Measurements from ENCODE around the gene LSM8. TPM values are rescaled to one million over a fixed set of nuclear protein-coding genes. Genes with fewer than 3 reads are reported as not detected.

The LSM8 gene
- total and polyA plus RNA-seq, 10 of the 15 experiments (the other 5 are each of a cell fraction or from before 2014, with no cell fraction given), result 46.9 to 173 (median 111) TPM

GRCh38 chr7:118153551-118154177 is 30.3 kb upstream of the LSM8 start (continued):
- TF ChIP-seq, protein P1, sequence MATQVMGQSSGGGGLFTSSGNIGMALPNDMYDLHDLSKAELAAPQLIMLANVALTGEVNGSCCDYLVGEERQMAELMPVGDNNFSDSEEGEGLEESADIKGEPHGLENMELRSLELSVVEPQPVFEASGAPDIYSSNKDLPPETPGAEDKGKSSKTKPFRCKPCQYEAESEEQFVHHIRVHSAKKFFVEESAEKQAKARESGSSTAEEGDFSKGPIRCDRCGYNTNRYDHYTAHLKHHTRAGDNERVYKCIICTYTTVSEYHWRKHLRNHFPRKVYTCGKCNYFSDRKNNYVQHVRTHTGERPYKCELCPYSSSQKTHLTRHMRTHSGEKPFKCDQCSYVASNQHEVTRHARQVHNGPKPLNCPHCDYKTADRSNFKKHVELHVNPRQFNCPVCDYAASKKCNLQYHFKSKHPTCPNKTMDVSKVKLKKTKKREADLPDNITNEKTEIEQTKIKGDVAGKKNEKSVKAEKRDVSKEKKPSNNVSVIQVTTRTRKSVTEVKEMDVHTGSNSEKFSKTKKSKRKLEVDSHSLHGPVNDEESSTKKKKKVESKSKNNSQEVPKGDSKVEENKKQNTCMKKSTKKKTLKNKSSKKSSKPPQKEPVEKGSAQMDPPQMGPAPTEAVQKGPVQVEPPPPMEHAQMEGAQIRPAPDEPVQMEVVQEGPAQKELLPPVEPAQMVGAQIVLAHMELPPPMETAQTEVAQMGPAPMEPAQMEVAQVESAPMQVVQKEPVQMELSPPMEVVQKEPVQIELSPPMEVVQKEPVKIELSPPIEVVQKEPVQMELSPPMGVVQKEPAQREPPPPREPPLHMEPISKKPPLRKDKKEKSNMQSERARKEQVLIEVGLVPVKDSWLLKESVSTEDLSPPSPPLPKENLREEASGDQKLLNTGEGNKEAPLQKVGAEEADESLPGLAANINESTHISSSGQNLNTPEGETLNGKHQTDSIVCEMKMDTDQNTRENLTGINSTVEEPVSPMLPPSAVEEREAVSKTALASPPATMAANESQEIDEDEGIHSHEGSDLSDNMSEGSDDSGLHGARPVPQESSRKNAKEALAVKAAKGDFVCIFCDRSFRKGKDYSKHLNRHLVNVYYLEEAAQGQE (IDR thresholded peaks at IDR 0.05; ENCODE audit: low read depth, low read length), result no peak
- no peak for TF ChIP-seq GATAD2B (conservative IDR thresholded peaks at IDR 0.05; ENCODE audit: low read depth)
- TF ChIP-seq, protein P2, sequence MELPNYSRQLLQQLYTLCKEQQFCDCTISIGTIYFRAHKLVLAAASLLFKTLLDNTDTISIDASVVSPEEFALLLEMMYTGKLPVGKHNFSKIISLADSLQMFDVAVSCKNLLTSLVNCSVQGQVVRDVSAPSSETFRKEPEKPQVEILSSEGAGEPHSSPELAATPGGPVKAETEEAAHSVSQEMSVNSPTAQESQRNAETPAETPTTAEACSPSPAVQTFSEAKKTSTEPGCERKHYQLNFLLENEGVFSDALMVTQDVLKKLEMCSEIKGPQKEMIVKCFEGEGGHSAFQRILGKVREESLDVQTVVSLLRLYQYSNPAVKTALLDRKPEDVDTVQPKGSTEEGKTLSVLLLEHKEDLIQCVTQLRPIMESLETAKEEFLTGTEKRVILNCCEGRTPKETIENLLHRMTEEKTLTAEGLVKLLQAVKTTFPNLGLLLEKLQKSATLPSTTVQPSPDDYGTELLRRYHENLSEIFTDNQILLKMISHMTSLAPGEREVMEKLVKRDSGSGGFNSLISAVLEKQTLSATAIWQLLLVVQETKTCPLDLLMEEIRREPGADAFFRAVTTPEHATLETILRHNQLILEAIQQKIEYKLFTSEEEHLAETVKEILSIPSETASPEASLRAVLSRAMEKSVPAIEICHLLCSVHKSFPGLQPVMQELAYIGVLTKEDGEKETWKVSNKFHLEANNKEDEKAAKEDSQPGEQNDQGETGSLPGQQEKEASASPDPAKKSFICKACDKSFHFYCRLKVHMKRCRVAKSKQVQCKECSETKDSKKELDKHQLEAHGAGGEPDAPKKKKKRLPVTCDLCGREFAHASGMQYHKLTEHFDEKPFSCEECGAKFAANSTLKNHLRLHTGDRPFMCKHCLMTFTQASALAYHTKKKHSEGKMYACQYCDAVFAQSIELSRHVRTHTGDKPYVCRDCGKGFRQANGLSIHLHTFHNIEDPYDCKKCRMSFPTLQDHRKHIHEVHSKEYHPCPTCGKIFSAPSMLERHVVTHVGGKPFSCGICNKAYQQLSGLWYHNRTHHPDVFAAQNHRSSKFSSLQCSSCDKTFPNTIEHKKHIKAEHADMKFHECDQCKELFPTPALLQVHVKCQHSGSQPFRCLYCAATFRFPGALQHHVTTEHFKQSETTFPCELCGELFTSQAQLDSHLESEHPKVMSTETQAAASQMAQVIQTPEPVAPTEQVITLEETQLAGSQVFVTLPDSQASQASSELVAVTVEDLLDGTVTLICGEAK (IDR thresholded peaks at IDR 0.05; ENCODE audit: borderline replicate concordance), result no peak

GRCh38 chr7:118158766-118159165 is 25.2 kb upstream of the LSM8 start:
- ChIA-PET SMC1A (ENCODE audit: uncharacterized antibody, unreplicated experiment) (interaction anchor here (0.6 kb wide), 1 partner anchor 452 kb away, joined by 3 read pairs; no protein-coding TSS in a partner anchor), CTCF (interaction anchor here (1.2 to 1.3 kb wide), 2 partner anchors 13 to 700 kb away, joined by 3 read pairs; no protein-coding TSS in a partner anchor), POLR2A (no interaction called here), RAD21 (ENCODE audit: unreplicated experiment) (interaction anchor here (0.9 kb wide), 1 partner anchor 10 kb away, joined by 3 read pairs; no protein-coding TSS in a partner anchor)
- DNase-seq (ENCODE audit: low read depth, low spot score) (no peak), ATAC-seq (no peak), FAIRE-seq (no peak)
- no peaks in the 10 kb centered on the region for H4K20me1 ChIP-seq (ENCODE audit: control insufficient read depth, insufficient read depth)
- H2AFZ ChIP-seq (ENCODE audit: control insufficient read depth, low read depth, low read length), result no peak overlapping the region
- H3K9ac ChIP-seq (ENCODE audit: control insufficient read depth, insufficient read depth, low read length), result no peak overlapping the region
- no peaks in the 10 kb centered on the region; the same call in 2 of the 3 replicates for H3K9me3 ChIP-seq (replicated peaks; ENCODE audit: control insufficient read depth, insufficient read depth, low read length)
- BruUV-seq (replicated peaks), result no TSS peak
- H3K27me3 ChIP-seq (replicated peaks in 1 of 2; ENCODE audit: control insufficient read depth in 2 of 2, insufficient read depth in 2 of 2, low read length in 1 of 2), result no peaks in the 10 kb centered on the region
- H3K27ac ChIP-seq (ENCODE audit: control insufficient read depth, insufficient read depth), result no peak overlapping the region
- in situ Hi-C loops (cut with MboI), result no loop called here
- H3K4me2 ChIP-seq (ENCODE audit: control insufficient read depth, insufficient read depth), result no peak overlapping the region
- no peaks in the 10 kb centered on the region for H3K79me2 ChIP-seq (ENCODE audit: control insufficient read depth, insufficient read depth, low read length)
- intact Hi-C loops (cut with micrococcal nuclease; ENCODE audit: unreplicated experiment), result no loop called here
- H3K4me3 ChIP-seq, result no peak overlapping the region
- H3K4me1 ChIP-seq (ENCODE audit: control insufficient read depth, insufficient read depth, low read length), result no peaks in the 10 kb centered on the region
- no peaks in the 10 kb centered on the region for H3K36me3 ChIP-seq (ENCODE audit: control insufficient read depth in 2 of 2, insufficient read depth in 2 of 2, low read length in 1 of 2)
- TF ChIP-seq BCL3 (IDR thresholded peaks at IDR 0.05; ENCODE audit: borderline replicate concordance, insufficient read depth, low read depth, low read length, poor library complexity, severe bottlenecking), result no peak
- TF ChIP-seq NR2C1 (IDR thresholded peaks at IDR 0.05), result no peak
- TF ChIP-seq, protein P3, sequence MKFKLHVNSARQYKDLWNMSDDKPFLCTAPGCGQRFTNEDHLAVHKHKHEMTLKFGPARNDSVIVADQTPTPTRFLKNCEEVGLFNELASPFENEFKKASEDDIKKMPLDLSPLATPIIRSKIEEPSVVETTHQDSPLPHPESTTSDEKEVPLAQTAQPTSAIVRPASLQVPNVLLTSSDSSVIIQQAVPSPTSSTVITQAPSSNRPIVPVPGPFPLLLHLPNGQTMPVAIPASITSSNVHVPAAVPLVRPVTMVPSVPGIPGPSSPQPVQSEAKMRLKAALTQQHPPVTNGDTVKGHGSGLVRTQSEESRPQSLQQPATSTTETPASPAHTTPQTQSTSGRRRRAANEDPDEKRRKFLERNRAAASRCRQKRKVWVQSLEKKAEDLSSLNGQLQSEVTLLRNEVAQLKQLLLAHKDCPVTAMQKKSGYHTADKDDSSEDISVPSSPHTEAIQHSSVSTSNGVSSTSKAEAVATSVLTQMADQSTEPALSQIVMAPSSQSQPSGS (IDR thresholded peaks at IDR 0.05; ENCODE audit: low read length), result no peak
- TF ChIP-seq SPI1 (IDR thresholded peaks at IDR 0.05; ENCODE audit: borderline replicate concordance, insufficient read depth, low read depth, low read length), result no peak
- no peak for TF ChIP-seq BMI1 (IDR thresholded peaks at IDR 0.05; ENCODE audit: borderline replicate concordance)
- no peak for TF ChIP-seq SMAD1 (IDR thresholded peaks at IDR 0.05; ENCODE audit: low read depth, partially characterized antibody)
